Mesenchymal stem cell (in vitro differentiated cells and primary cell): ENCODE data around the gene RALGAPA2.
A peak's percentile ranks its signal among the peaks of the same experiment; 100 is the strongest.

Experiments used
- DNase-seq: peaks from one replicate; pipeline ENCODE4 v3.0.0-alpha.2; 2013
- H2AFZ ChIP-seq: one replicate; pipeline ENCODE4 v1.6.1; 2013; ENCODE audit warnings: low read depth, mild to moderate bottlenecking, control low read depth, inconsistent platforms, low read length, moderate library complexity
- H2AK5ac ChIP-seq: 2 replicates; pipeline ENCODE4 v1.6.1; 2013; ENCODE audit warnings: low read length, moderate library complexity, mild to moderate bottlenecking, inconsistent platforms; ENCODE audit not compliant: severe bottlenecking
- H2BK120ac ChIP-seq: one replicate; pipeline ENCODE4 v1.6.1; 2013; ENCODE audit warnings: low read depth, mild to moderate bottlenecking, inconsistent platforms, low read length, moderate library complexity
- H2BK12ac ChIP-seq, 2 experiments: one replicate each; pipeline ENCODE4 v1.6.1; 2013; ENCODE audit warnings: inconsistent platforms in 2 of 2, low read length in 2 of 2, mild to moderate bottlenecking in 2 of 2, moderate library complexity in 2 of 2, control low read depth in 1 of 2
- H2BK15ac ChIP-seq: one replicate; pipeline ENCODE4 v1.6.1; 2013; ENCODE audit warnings: mild to moderate bottlenecking, low read depth, inconsistent platforms; ENCODE audit not compliant: poor library complexity, severe bottlenecking
- H2BK5ac ChIP-seq: 2 replicates; pipeline ENCODE4 v1.6.1; 2013; ENCODE audit warnings: low read depth, mild to moderate bottlenecking, low read length, control low read depth, inconsistent platforms; ENCODE audit not compliant: poor library complexity, severe bottlenecking
- H3K14ac ChIP-seq, 2 experiments: one replicate each; pipeline ENCODE4 v1.6.1; 2013; ENCODE audit warnings: inconsistent platforms in 2 of 2, low read length in 2 of 2, control low read depth in 1 of 2, mild to moderate bottlenecking in 1 of 2, moderate library complexity in 1 of 2
- H3K18ac ChIP-seq, 2 experiments: one replicate each; pipeline ENCODE4 v1.6.1; 2013; ENCODE audit warnings: inconsistent platforms in 2 of 2, low read length in 2 of 2, control low read depth in 1 of 2, low read depth in 1 of 2, mild to moderate bottlenecking in 1 of 2
- H3K23ac ChIP-seq, 2 experiments: one replicate each; pipeline ENCODE4 v1.6.1; 2013; ENCODE audit warnings: inconsistent platforms in 2 of 2, low read length in 2 of 2, mild to moderate bottlenecking in 2 of 2, moderate library complexity in 2 of 2, control low read depth in 1 of 2
- H3K27ac ChIP-seq: 2 replicates; pipeline ENCODE4 v1.5.1; 2013; ENCODE audit warnings: mild to moderate bottlenecking, moderate library complexity, low read length, control low read depth, inconsistent platforms; ENCODE audit not compliant: poor library complexity, severe bottlenecking
- H3K27me3 ChIP-seq, 2 experiments: 2 replicates each; pipeline versions ENCODE4 v1.6.1 to v1.7.0; 2013; ENCODE audit warnings: low read length in 2 of 2, mild to moderate bottlenecking in 2 of 2, moderate library complexity in 2 of 2, control low read depth in 1 of 2, inconsistent platforms in 1 of 2; ENCODE audit not compliant: control insufficient read depth in 1 of 2, insufficient read depth in 1 of 2
- H3K36me3 ChIP-seq, 2 experiments: 2 replicates each; pipeline versions ENCODE4 v1.6.1 to v1.7.0; 2013; ENCODE audit warnings: low read length in 2 of 2, control low read depth in 1 of 2, inconsistent platforms in 1 of 2, low read depth in 1 of 2, mild to moderate bottlenecking in 1 of 2; ENCODE audit not compliant: insufficient read depth in 2 of 2, control insufficient read depth in 1 of 2
- H3K4ac ChIP-seq, 2 experiments: one replicate each; pipeline ENCODE4 v1.6.1; 2013; ENCODE audit warnings: inconsistent platforms in 2 of 2, low read length in 2 of 2, mild to moderate bottlenecking in 2 of 2, moderate library complexity in 2 of 2, control low read depth in 1 of 2, low read depth in 1 of 2
- H3K4me1 ChIP-seq: 2 replicates; pipeline ENCODE4 v1.6.1; 2013; ENCODE audit warnings: low read depth, low read length, control low read depth; ENCODE audit not compliant: control insufficient read depth, insufficient read depth
- H3K4me2 ChIP-seq: 2 replicates; pipeline ENCODE4 v1.6.1; 2013; ENCODE audit warnings: low read length, mild to moderate bottlenecking, inconsistent platforms; ENCODE audit not compliant: poor library complexity, severe bottlenecking
- H3K4me3 ChIP-seq, 2 experiments: 2 replicates each; pipeline versions ENCODE4 v1.5.1 to v1.7.0; 2013; ENCODE audit warnings: low read length in 2 of 2, mild to moderate bottlenecking in 2 of 2, control low read depth in 1 of 2, low read depth in 1 of 2; ENCODE audit not compliant: insufficient read depth in 1 of 2
- H3K79me1 ChIP-seq: replicated peaks from 2 replicates; pipeline ENCODE4 v1.6.1; 2013; ENCODE audit warnings: mild to moderate bottlenecking, control low read depth, low read length, inconsistent platforms; ENCODE audit not compliant: poor library complexity, severe bottlenecking
- H3K9ac ChIP-seq: 2 replicates; pipeline ENCODE4 v1.7.0; 2013; ENCODE audit warnings: mild to moderate bottlenecking, low read length, moderate library complexity
- H3K9me3 ChIP-seq: 2 replicates; pipeline ENCODE4 v1.7.0; 2013; ENCODE audit warnings: mild to moderate bottlenecking, low read length; ENCODE audit not compliant: control insufficient read depth
- H4K8ac ChIP-seq: one replicate; pipeline ENCODE4 v1.6.1; 2013; ENCODE audit warnings: inconsistent platforms, mild to moderate bottlenecking, low read length, moderate library complexity
- H4K91ac ChIP-seq: one replicate; pipeline ENCODE4 v1.6.1; 2013; ENCODE audit warnings: mild to moderate bottlenecking, low read length, inconsistent platforms
- WGBS: methylation state at CpG from one replicate; pipeline ENCODE4 v1.1.7; 2013; ENCODE audit warnings: mixed read lengths; 5-methylcytosine and 5-hydroxymethylcytosine counted together

RALGAPA2 gene

DNA sequence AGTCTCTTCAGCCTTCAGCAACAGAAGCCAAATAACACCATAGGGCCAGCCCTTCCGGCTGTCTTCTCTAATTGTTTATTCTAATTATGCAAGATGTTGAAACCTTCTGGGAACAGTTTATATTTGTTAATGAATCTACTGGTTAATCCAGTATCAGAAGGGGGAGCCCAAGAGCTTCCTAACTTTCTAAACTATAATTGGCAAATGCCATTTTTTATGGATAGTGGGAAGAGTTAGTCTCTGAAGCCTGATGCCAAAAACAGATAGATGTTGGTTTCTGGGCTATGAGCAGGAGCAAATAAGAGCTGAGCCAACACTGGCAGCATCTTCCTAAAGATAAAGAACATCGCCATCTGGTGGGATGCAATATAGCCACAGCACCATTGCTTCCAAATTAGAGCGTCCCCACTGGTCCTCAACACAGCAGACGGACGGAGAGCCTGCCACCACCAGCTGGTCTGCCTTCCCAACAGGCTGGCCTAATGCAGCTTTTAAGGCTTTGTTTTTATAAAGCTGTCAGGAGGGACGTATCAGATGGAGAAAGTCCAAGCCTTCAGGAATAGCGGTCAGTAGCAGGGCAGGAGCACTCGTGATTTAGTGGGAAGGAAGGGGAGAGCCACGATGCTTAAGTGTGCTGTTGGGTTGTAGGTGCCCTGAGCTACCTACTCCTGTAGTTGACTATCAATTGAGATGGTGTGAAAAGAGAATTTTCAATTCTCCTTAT is 118.8 kb downstream of the RALGAPA2 start:
- no peak overlapping the region for H3K14ac ChIP-seq
- H4K91ac ChIP-seq, result no peak overlapping the region

DNA sequence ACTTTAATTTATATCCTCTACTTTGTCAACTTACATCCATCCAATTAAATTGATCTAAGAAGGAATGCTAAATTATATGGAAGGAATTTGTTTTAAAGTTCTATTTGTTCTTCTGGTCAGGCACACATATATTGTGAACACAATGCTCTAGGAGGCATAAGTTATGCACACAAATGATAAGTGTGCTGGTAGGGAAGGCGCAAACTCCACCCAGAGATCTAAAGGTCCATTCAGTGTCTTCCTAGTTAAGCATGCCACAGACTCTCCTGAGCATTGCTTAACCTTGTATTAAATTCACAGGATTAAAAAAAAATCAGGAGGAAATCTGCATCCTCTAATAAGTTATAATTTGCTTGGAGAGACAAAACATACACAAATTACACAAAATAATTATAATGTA is 127.3 kb downstream of the RALGAPA2 start:
- Histone ChIP-seq H2BK120ac (no peak overlapping the region), H3K14ac (no peak overlapping the region), H2BK15ac (no peak overlapping the region), H3K27me3 (no peaks in the 10 kb centered on the region), H3K4ac (no peak overlapping the region), H3K9ac (no peak overlapping the region), H4K91ac (no peak overlapping the region), H2BK5ac (no peak overlapping the region), H3K4me1 (no peaks in the 10 kb centered on the region), H3K23ac (no peak overlapping the region), H3K4me3 (no peak overlapping the region), H2AFZ (no peak overlapping the region), H3K27ac (no peak overlapping the region), H2BK12ac (no peak overlapping the region), H4K8ac (no peak overlapping the region), H3K18ac (no peak overlapping the region), H3K36me3 (peaks cover 3 to 26% of the 10 kb centered on the region in 2 experiments), H3K9me3 (no peaks in the 10 kb centered on the region), H2AK5ac (no peak overlapping the region), H3K79me1 (no peaks in the 10 kb centered on the region), H3K4me2 (no peak overlapping the region)
- no CpG with 5 or more reads among the region's 1 CpG for WGBS
- no peak for DNase-seq

More for the DNA sequence above, 118.8 kb downstream of the RALGAPA2 start:
- no peak overlapping the region for H3K27ac ChIP-seq
- H2BK120ac ChIP-seq, result no peak overlapping the region
- no peak overlapping the region for H3K4me2 ChIP-seq
- peak overlapping the region; percentile 66 for H3K9ac ChIP-seq
- no peak overlapping the region for H3K4me3 ChIP-seq
- H3K36me3 ChIP-seq, result peaks cover 0 to 2% of the 10 kb centered on the region in 2 experiments
- no peaks in the 10 kb centered on the region for H3K27me3 ChIP-seq
- H2BK12ac ChIP-seq, result no peak overlapping the region
- WGBS, result 55% methylated on average over 7 of the region's 9 CpGs
- peak; percentile 75 for DNase-seq
- no peaks in the 10 kb centered on the region for H3K79me1 ChIP-seq
- no peak overlapping the region for H3K23ac ChIP-seq
- no peak overlapping the region for H4K8ac ChIP-seq
- no peak overlapping the region for H2BK5ac ChIP-seq
- H2BK15ac ChIP-seq, result no peak overlapping the region
- no peaks in the 10 kb centered on the region for H3K9me3 ChIP-seq
- H3K4me1 ChIP-seq, result peaks cover 3% of the 10 kb centered on the region
- H3K18ac ChIP-seq, result no peak overlapping the region
- H2AK5ac ChIP-seq, result no peak overlapping the region
- no peak overlapping the region for H2AFZ ChIP-seq
- H3K4ac ChIP-seq, result no peak overlapping the region

DNA sequence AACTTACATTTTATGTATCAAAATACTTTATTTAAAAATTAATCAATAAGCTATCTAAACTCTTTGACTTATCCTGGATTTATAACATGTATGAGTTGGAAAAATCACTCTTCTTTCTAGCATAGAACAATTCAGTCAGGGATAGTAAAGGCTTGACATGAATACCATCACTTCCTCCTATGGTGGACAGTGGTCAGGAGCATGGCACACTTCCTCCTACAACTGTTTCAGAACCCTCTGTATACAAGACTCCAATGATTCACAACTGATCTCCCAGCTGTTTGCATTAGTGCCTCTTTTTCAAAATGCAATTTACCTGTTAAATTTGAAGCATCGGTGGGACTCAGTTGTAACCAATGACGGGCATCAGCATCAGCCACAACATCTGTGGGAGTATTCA is 129.7 kb downstream of the RALGAPA2 start:
- 98% methylated on average over 2 of the region's 2 CpGs for WGBS
- Histone ChIP-seq H3K9ac (no peak overlapping the region), H2BK120ac (no peak overlapping the region), H4K8ac (no peak overlapping the region), H3K4me3 (no peak overlapping the region), H3K4me1 (no peaks in the 10 kb centered on the region), H3K9me3 (no peaks in the 10 kb centered on the region), H3K4me2 (no peak overlapping the region), H3K27ac (no peak overlapping the region), H3K36me3 (peaks cover 3 to 22% of the 10 kb centered on the region in 2 experiments), H3K79me1 (no peaks in the 10 kb centered on the region), H3K18ac (no peak overlapping the region), H3K14ac (no peak overlapping the region), H2BK15ac (no peak overlapping the region), H2AK5ac (no peak overlapping the region), H2BK5ac (no peak overlapping the region), H3K27me3 (no peaks in the 10 kb centered on the region), H3K4ac (no peak overlapping the region), H4K91ac (no peak overlapping the region), H2AFZ (no peak overlapping the region), H2BK12ac (no peak overlapping the region), H3K23ac (no peak overlapping the region)
- DNase-seq, result no peak

DNA sequence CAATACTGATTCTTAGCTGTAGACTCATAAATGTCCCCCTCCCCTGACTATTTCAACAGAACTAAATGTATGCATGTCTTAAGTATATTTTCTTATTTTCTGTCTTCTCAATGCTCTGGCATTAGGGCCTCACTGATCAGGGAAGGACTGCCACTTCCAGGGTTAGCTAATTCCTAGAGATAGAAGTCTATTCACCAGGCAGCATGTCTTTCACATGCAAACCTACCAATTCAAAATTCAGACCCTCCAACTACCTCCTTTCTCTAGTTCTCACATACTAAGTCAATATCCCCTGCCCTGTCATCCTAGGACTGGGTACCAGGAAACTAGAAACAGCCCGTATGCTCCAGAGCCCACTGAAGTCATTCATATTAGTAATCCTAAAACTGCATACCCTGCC is 132.3 kb downstream of the RALGAPA2 start:
- Histone ChIP-seq H3K4me3 (no peak overlapping the region), H2AK5ac (no peak overlapping the region), H2BK5ac (no peak overlapping the region), H4K91ac (no peak overlapping the region), H3K79me1 (no peaks in the 10 kb centered on the region), H3K27me3 (no peaks in the 10 kb centered on the region), H3K14ac (no peak overlapping the region), H3K18ac (no peak overlapping the region), H2BK15ac (no peak overlapping the region), H2AFZ (no peak overlapping the region), H3K4me1 (no peaks in the 10 kb centered on the region), H3K23ac (no peak overlapping the region), H3K9ac (no peak overlapping the region), H3K9me3 (no peaks in the 10 kb centered on the region), H2BK12ac (no peak overlapping the region), H3K27ac (no peak overlapping the region), H4K8ac (no peak overlapping the region), H2BK120ac (no peak overlapping the region), H3K4ac (no peak overlapping the region), H3K4me2 (no peak overlapping the region), H3K36me3 (peaks cover 3 to 25% of the 10 kb centered on the region in 2 experiments)
- no peak for DNase-seq
- 96% methylated on average over 1 of the region's 1 CpG for WGBS
